Effector memory CD4-positive, alpha-beta T cell (primary cell): ENCODE results near the gene TTYH1.
A peak's percentile ranks its signal among the peaks of the same experiment; 100 is the strongest.

Experiments
- DNase-seq, 3 donors: peaks; one replicate each; pipeline ENCODE4 v3.0.0-alpha.2; 2020
- H3K27ac ChIP-seq: 2 replicates; pipeline ENCODE4 v1.7.0; 2013; ENCODE audit warnings: mild to moderate bottlenecking, low read length, moderate library complexity; ENCODE audit not compliant: insufficient read depth, poor library complexity, severe bottlenecking
- H3K27me3 ChIP-seq: replicated peaks from 2 replicates; pipeline ENCODE4 v1.7.0; 2013; ENCODE audit warnings: mild to moderate bottlenecking, low read length; ENCODE audit not compliant: insufficient read depth, control insufficient read depth, poor library complexity, severe bottlenecking
- H3K36me3 ChIP-seq: 2 replicates; pipeline ENCODE4 v1.7.0; 2013; ENCODE audit warnings: mild to moderate bottlenecking, low read length, moderate library complexity; ENCODE audit not compliant: control insufficient read depth, insufficient read depth
- H3K4me1 ChIP-seq: 2 replicates; pipeline ENCODE4 v1.7.0; 2013; ENCODE audit warnings: low read length, mild to moderate bottlenecking; ENCODE audit not compliant: control insufficient read depth, insufficient read depth, poor library complexity, severe bottlenecking
- H3K4me3 ChIP-seq: 2 replicates; pipeline ENCODE4 v1.7.0; 2013; ENCODE audit warnings: low read length, low read depth, mild to moderate bottlenecking; ENCODE audit not compliant: insufficient read depth, poor library complexity, severe bottlenecking
- H3K9me3 ChIP-seq: 2 replicates; pipeline ENCODE4 v1.7.0; 2013; ENCODE audit warnings: mild to moderate bottlenecking, low read length, moderate library complexity; ENCODE audit not compliant: control insufficient read depth

The TTYH1 gene

DNA sequence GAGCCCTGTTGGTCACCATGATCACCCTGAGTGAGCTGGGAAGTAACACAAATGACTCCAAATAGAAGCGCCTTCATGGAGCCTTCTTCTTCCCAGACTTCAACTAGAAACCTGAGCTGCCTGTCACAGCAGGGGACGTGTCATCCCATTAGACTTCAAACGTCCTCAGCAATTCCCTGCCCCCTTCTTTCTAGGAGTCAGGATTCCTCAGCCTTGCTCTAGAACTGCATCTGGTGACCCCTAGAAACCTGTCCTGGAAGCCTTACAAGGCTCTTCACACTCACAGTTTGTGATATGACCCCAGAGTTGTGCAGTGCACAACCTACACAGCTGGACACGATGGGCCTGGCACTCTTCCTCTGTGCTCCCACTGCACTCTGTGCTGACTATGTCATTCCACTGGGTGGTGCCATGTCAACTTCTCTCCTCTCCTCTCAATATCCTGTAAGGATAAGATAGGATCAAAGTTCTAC, 23.6 kb upstream of the TTYH1 start:
- DNase-seq, result no peak
- Histone ChIP-seq H3K4me1 (peaks cover 30% of the 10 kb centered on the region), H3K9me3 (no peaks in the 10 kb centered on the region), H3K36me3 (no peaks in the 10 kb centered on the region), H3K27me3 (no peaks in the 10 kb centered on the region), H3K4me3 (no peak overlapping the region), H3K27ac (no peak overlapping the region)

DNA sequence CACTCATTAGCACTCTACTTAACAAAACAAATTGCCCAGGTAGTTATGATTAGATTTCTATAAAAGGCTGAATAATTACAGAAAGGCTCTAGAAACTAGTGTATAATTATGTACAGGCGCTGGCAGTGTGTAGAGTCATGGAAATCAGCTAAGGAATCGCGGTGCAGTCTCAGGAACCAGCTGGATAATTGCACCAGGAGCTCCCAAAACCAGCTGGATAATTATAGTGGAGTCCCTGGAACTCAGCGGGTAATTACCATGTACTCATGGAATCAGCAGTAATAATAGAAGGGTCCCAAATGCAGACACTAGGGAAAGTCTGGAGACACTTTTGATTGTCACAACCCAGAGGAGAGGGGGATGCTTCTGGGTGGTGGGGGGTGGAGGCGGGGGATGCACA, 23.2 kb upstream of the TTYH1 start:
- Histone ChIP-seq H3K27me3 (no peaks in the 10 kb centered on the region), H3K4me1 (peaks cover 30% of the 10 kb centered on the region), H3K4me3 (no peak overlapping the region), H3K36me3 (no peaks in the 10 kb centered on the region), H3K27ac (no peak overlapping the region), H3K9me3 (no peaks in the 10 kb centered on the region)
- DNase-seq, result no peak

GRCh38 chr19:54393381-54393780, 21.9 kb upstream of the TTYH1 start:
- Histone ChIP-seq H3K36me3 (no peaks in the 10 kb centered on the region), H3K4me1 (peaks cover 25% of the 10 kb centered on the region), H3K27ac (no peak overlapping the region), H3K9me3 (no peaks in the 10 kb centered on the region), H3K4me3 (no peak overlapping the region), H3K27me3 (no peaks in the 10 kb centered on the region)
- DNase-seq, result no peak

DNA sequence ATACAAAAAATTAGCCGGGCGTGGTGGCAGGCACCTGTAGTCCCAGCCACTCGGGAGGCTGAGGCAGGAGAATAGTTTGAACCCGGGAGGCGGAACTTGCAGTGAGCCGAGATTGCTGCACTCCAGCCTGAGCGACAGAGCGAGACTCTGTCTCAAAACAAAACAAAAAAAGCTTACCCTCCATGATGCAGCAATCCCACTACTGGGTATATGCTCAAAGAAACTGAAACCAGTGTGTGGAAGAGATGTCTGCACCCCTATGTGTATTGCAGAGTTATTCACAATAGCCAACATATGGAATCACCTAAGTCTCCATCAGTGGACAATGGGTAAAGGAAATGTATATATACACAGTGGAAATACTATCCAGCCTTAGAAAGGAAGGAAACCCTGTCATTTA, 19.6 kb upstream of the TTYH1 start:
- Histone ChIP-seq H3K4me3 (no peak overlapping the region), H3K4me1 (peaks cover 5% of the 10 kb centered on the region), H3K27ac (no peak overlapping the region), H3K9me3 (no peaks in the 10 kb centered on the region), H3K27me3 (no peaks in the 10 kb centered on the region), H3K36me3 (no peaks in the 10 kb centered on the region)
- DNase-seq, result no peak

- H3K27ac ChIP-seq, result no peak overlapping the region
- no peak for DNase-seq
- H3K27me3 ChIP-seq, result no peaks in the 10 kb centered on the region
- no peaks in the 10 kb centered on the region for H3K9me3 ChIP-seq
- H3K36me3 ChIP-seq, result no peaks in the 10 kb centered on the region
- no peaks in the 10 kb centered on the region for H3K4me1 ChIP-seq
- no peak overlapping the region for H3K4me3 ChIP-seq
Measured at GRCh38 chr19:54399189-54399588, 16.1 kb upstream of the TTYH1 start.

GRCh38 chr19:54400913-54401312, 14.4 kb upstream of the TTYH1 start:
- H3K4me3 ChIP-seq, result no peak overlapping the region
- no peak for DNase-seq
- no peaks in the 10 kb centered on the region for H3K4me1 ChIP-seq
- no peaks in the 10 kb centered on the region for H3K9me3 ChIP-seq
- no peaks in the 10 kb centered on the region for H3K27me3 ChIP-seq
- H3K27ac ChIP-seq, result no peak overlapping the region
- H3K36me3 ChIP-seq, result no peaks in the 10 kb centered on the region

GRCh38 chr19:54403054-54403453, 12.2 kb upstream of the TTYH1 start:
- DNase-seq, result no peak
- Histone ChIP-seq H3K4me3 (no peak overlapping the region), H3K9me3 (no peaks in the 10 kb centered on the region), H3K4me1 (no peaks in the 10 kb centered on the region), H3K36me3 (no peaks in the 10 kb centered on the region), H3K27ac (no peak overlapping the region), H3K27me3 (no peaks in the 10 kb centered on the region)

DNA sequence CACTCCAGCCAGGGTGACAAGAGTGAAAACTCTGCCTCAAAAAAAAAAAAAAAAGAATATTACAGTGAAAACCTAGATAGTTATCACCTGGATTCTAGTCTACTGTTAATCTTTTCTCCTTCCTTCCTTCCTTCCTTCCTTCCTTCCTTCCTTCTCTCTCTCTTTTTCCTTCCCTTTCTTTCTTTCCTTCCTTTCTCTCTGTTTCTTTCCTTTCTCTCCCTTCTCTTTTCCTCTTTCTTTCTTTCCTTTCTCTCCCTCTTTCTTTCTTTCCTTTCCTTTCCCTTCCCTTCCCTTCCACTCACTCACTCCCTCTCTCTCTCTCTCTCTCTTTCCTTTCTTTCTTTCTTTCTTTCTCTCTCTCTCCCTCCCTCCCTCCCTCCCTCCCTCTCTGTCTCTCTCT, 9.6 kb upstream of the TTYH1 start:
- no peak for DNase-seq
- Histone ChIP-seq H3K4me3 (no peak overlapping the region), H3K36me3 (no peaks in the 10 kb centered on the region), H3K27me3 (no peaks in the 10 kb centered on the region), H3K9me3 (no peaks in the 10 kb centered on the region), H3K27ac (no peak overlapping the region), H3K4me1 (no peaks in the 10 kb centered on the region)

DNA sequence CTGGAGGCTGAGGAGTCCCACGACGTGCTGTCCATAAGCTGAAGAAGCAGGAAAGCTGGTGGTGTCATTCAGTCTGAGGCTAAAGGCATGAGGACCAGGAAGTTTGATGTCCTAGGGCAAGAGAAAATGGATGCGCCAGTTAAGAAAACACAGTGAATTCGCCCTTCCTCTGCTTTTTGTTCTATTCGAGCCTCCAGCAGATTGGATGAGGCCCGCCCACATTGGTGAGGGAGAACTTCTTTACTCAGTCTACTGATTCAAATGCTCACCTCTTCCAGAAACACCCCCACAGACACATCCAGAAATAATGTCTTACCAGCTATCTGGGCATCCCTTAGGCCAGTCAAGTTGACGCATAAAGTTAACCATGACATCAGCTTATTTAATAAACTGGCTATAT, 7.5 kb upstream of the TTYH1 start:
- Histone ChIP-seq H3K4me1 (no peaks in the 10 kb centered on the region), H3K36me3 (no peaks in the 10 kb centered on the region), H3K4me3 (no peak overlapping the region), H3K27me3 (no peaks in the 10 kb centered on the region), H3K9me3 (no peaks in the 10 kb centered on the region), H3K27ac (no peak overlapping the region)
- no peak for DNase-seq

- Histone ChIP-seq H3K9me3 (no peaks in the 10 kb centered on the region), H3K27ac (peak overlapping the region; percentile 25), H3K4me3 (no peak overlapping the region), H3K4me1 (no peaks in the 10 kb centered on the region), H3K36me3 (no peaks in the 10 kb centered on the region), H3K27me3 (no peaks in the 10 kb centered on the region)
- no peak for DNase-seq
Measured at GRCh38 chr19:54408456-54409026, 6.7 kb upstream of the TTYH1 start.
